GM18951 (cell line): Measurements from ENCODE around the gene FKBP1A.

Source experiments
- POLR2A ChIP-seq: IDR thresholded peaks from 4 replicates; pipeline ENCODE4 v1.6.1; 2011; ENCODE audit warnings: mild to moderate bottlenecking; ENCODE audit not compliant: insufficient read length, insufficient read depth; ENCODE audit errors: extremely low read depth
- in situ Hi-C: fragments of 300-500 bp; cut with MboI; formaldehyde crosslinking; loops from one replicate; pipeline ENCODE4 v1.12.0; 2022; ENCODE audit warnings: low sequenced_read_pairs, mixed read lengths, inconsistent platforms; ENCODE audit not compliant: unreplicated experiment

Gene FKBP1A

GRCh38 chr20:1427457-1428054 lies 34.7 kb upstream of the FKBP1A start:
- no peak for TF ChIP-seq POLR2A
- in situ Hi-C loops, result no loop called here

GRCh38 chr20:1426231-1426849 lies 33.5 kb upstream of the FKBP1A start:
- in situ Hi-C loops, result no loop called here
- TF ChIP-seq POLR2A, result no peak

GRCh38 chr20:1424336-1424735 lies 31.5 kb upstream of the FKBP1A start:
- in situ Hi-C loops, result no loop called here
- no peak for TF ChIP-seq POLR2A

GRCh38 chr20:1423625-1424106 lies 30.8 kb upstream of the FKBP1A start:
- TF ChIP-seq POLR2A, result no peak
- in situ Hi-C loops, result no loop called here

- TF ChIP-seq POLR2A, result no peak
- in situ Hi-C loops, result no loop called here
Observed at GRCh38 chr20:1423206-1423605, 30.4 kb upstream of the FKBP1A start.

GRCh38 chr20:1422753-1423152 lies 29.9 kb upstream of the FKBP1A start:
- in situ Hi-C loops, result no loop called here
- no peak for TF ChIP-seq POLR2A

- no peak for TF ChIP-seq POLR2A
- in situ Hi-C loops, result no loop called here
Observed at GRCh38 chr20:1420066-1420465, 27.2 kb upstream of the FKBP1A start.

- TF ChIP-seq POLR2A, result no peak
- in situ Hi-C loops, result no loop called here
Observed at GRCh38 chr20:1418350-1418749, 25.5 kb upstream of the FKBP1A start.

GRCh38 chr20:1417790-1418189 lies 24.9 kb upstream of the FKBP1A start:
- in situ Hi-C loops, result no loop called here
- TF ChIP-seq POLR2A, result no peak

- in situ Hi-C loops, result no loop called here
- TF ChIP-seq POLR2A, result no peak
Observed at GRCh38 chr20:1417273-1417672, 24.4 kb upstream of the FKBP1A start.

- no peak for TF ChIP-seq POLR2A
- in situ Hi-C loops, result no loop called here
Observed at GRCh38 chr20:1415667-1416468, 23.0 kb upstream of the FKBP1A start.

GRCh38 chr20:1414982-1415381 lies 22.1 kb upstream of the FKBP1A start:
- in situ Hi-C loops, result no loop called here
- no peak for TF ChIP-seq POLR2A

- no peak for TF ChIP-seq POLR2A
- in situ Hi-C loops, result no loop called here
Observed at GRCh38 chr20:1405801-1406200, 12.9 kb upstream of the FKBP1A start.

GRCh38 chr20:1403624-1404023 lies 10.8 kb upstream of the FKBP1A start:
- in situ Hi-C loops, result no loop called here
- no peak for TF ChIP-seq POLR2A
